GM18508 (cell line): Measurements from ENCODE around the gene ZNF480.
"Not testable (repeated sequence)": the region's sequence is repeated elsewhere in the genome, so short reads cannot be mapped to it uniquely, and the experiment has no call there.

Experiments used
- ATAC-seq: cut with Tn5 transposase; IDR thresholded peaks from one replicate; pipeline ENCODE4 v1.9.1; 2021; ENCODE audit warnings: moderate number of reproducible peaks; ENCODE audit not compliant: insufficient read depth, unreplicated experiment

ZNF480 gene

GRCh38 chr19:52296773-52297600 is at the start of gene ZNF480:
TSS of gene ZNF480 (plus strand) at chr19:52297169. CDS start at chr19:52300413, 3,244 bp downstream.
- ATAC-seq: no peak

GRCh38 chr19:52248241-52248640 is 48.7 kb upstream of the ZNF480 start:
- ATAC-seq: no peak

- no peak for ATAC-seq
These were observed 38.5 kb upstream of the ZNF480 start for GRCh38 chr19:52258426-52258825.

- ATAC-seq: not testable (repeated sequence)
These were observed 31.4 kb upstream of the ZNF480 start for GRCh38 chr19:52265556-52265955.

- ATAC-seq: no peak
These were observed 27.4 kb upstream of the ZNF480 start, which contains the start of gene ZNF766 for GRCh38 chr19:52269338-52270261. TSS of gene ZNF766 (plus strand) at chr19:52269587. CDS start at chr19:52269614, 27 bp downstream.

- no peak for ATAC-seq
These were observed 26.6 kb upstream of the ZNF480 start for GRCh38 chr19:52270266-52270885.

- ATAC-seq: no peak
These were observed 23.7 kb upstream of the ZNF480 start for GRCh38 chr19:52273301-52273700.

- ATAC-seq: no peak
These were observed 22.8 kb upstream of the ZNF480 start for GRCh38 chr19:52274191-52274590.

GRCh38 chr19:52275988-52276387 is 21.0 kb upstream of the ZNF480 start:
- ATAC-seq: no peak

- no peak for ATAC-seq
These were observed 19.5 kb upstream of the ZNF480 start for GRCh38 chr19:52277471-52277870.

GRCh38 chr19:52286256-52286655 is 10.7 kb upstream of the ZNF480 start:
- ATAC-seq: no peak

- no peak for ATAC-seq
These were observed 5.2 kb upstream of the ZNF480 start for GRCh38 chr19:52291781-52292180.

GRCh38 chr19:52292946-52293345 is 4.0 kb upstream of the ZNF480 start:
- ATAC-seq: not testable (repeated sequence)

- ATAC-seq: no peak
These were observed 583 bp upstream of the ZNF480 start for GRCh38 chr19:52296400-52296772.

GRCh38 chr19:52297601-52298364 is 814 bp downstream of the ZNF480 start:
- ATAC-seq: no peak

- ATAC-seq: no peak
These were observed 10.3 kb downstream of the ZNF480 start for GRCh38 chr19:52307275-52307674.

- ATAC-seq: no peak
These were observed 25.5 kb downstream of the ZNF480 start for GRCh38 chr19:52322429-52322828.

GRCh38 chr19:52331757-52332156 is 34.8 kb downstream of the ZNF480 start:
- no peak for ATAC-seq

- no peak for ATAC-seq
These were observed 38.8 kb downstream of the ZNF480 start for GRCh38 chr19:52335768-52336116.
